ENCODE results near the gene PLS1.

DNA sequence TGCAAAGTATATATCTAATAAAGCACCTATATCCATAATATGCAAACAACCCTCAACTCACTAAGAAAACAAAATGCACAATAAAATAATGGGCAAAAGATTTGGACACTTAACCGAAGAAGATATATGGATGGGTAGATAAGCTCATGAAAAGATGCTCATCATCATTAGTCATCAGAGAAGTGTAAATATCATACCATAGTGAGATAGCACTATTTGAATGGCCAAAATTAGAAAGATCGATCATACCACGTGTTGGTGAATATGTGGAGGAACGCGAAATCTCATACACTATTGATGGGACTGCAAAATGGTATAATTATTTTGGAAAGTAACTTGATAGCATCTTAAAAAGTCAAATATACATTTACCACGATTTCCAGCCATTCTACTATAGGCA is 40.5 kb downstream of the PLS1 start:
- no peak for TF ChIP-seq EZH2phosphoT487 (IDR thresholded peaks at IDR 0.05; ENCODE audit: insufficient read depth, low read depth)
- TF ChIP-seq EZH2 (IDR thresholded peaks at IDR 0.05; ENCODE audit: insufficient read depth, poor library complexity, severe bottlenecking) = no peak
